ENCODE results near the gene PRKCE.

The PRKCE gene

GRCh38 chr2:46225150-46225625 lies 573.7 kb downstream of the PRKCE start:
- H3K4me3 ChIP-seq (ENCODE audit: low read depth, low read length) = no peak overlapping the region
- DNase-seq (ENCODE audit: low read depth) = no peak

GRCh38 chr2:46225730-46226129 lies 574.3 kb downstream of the PRKCE start:
- no peak for DNase-seq (ENCODE audit: low read depth)
- no peak overlapping the region for H3K4me3 ChIP-seq (ENCODE audit: low read depth, low read length)

GRCh38 chr2:46226620-46227019 lies 575.1 kb downstream of the PRKCE start:
- H3K4me3 ChIP-seq (ENCODE audit: low read depth, low read length) = no peak overlapping the region
- DNase-seq (ENCODE audit: low read depth) = no peak

DNA sequence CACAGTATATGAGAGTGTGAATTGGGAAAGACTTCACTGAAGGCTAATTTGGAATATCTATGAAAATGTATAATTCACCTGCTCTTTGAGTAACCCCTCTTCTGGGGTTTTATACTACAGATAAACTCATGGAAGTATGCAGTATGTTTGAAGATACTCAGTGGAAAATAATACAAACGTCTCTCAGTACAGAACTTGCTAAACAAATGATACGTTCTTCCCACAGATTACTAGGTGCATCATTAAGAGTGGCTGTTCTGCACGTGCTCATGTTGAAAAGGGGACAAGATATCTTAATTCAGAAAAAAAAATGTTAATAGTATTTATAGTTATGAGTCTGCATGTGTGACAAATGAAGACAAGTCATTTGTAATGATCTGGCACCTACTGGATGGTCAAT lies 575.5 kb downstream of the PRKCE start:
- no peak for DNase-seq (ENCODE audit: low read depth)
- no peak overlapping the region for H3K4me3 ChIP-seq (ENCODE audit: low read depth, low read length)

GRCh38 chr2:46227674-46228289 lies 576.3 kb downstream of the PRKCE start:
- DNase-seq (ENCODE audit: low read depth) = no peak
- no peak overlapping the region for H3K4me3 ChIP-seq (ENCODE audit: low read depth, low read length)

DNA sequence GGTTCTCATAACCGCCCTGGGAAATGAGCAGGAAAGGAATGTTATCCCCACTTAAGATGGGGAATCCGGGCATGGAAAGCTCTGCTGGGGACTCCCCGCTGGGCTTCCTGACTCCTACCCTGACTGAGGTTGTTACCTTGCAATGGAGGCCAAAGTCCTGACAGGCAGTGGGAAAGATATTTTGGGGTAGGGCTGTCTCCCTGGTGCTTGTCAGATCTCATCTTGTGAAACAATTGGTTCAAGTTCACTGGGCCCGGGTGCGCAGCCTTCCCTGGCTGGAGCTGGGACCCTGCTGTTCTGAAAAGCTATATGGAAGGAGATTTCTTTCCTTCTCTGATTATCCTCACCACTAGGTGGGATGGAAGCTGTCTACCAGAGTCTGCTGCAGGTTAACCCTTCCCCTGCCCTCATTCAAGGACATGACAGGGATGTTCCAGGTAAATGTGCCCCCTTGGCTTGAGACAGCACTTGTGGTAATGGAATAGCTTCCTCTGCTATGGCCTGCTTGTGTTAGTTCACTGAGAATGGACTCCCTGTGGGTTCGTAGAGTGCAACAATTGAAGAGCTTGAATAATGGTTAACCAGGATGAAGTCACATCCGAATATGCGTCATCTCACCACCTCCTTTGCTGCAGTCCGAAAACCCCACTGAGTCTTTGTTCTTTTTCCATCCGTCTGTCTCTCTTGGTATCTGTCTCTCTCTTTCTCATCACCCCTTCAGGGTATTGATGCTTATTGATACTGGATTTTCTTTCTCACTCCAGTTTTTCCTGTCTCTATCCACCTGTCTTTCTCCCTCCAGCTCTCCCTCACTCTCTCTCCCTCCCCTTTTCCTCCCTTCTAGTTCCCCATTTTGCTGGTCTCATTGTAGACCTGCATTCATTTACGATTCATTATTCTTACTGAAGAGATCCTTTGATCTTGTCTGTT lies 577.9 kb downstream of the PRKCE start:
- H3K4me3 ChIP-seq (ENCODE audit: low read depth, low read length) = no peak overlapping the region
- peak; percentile 35 for DNase-seq (ENCODE audit: low read depth)

DNA sequence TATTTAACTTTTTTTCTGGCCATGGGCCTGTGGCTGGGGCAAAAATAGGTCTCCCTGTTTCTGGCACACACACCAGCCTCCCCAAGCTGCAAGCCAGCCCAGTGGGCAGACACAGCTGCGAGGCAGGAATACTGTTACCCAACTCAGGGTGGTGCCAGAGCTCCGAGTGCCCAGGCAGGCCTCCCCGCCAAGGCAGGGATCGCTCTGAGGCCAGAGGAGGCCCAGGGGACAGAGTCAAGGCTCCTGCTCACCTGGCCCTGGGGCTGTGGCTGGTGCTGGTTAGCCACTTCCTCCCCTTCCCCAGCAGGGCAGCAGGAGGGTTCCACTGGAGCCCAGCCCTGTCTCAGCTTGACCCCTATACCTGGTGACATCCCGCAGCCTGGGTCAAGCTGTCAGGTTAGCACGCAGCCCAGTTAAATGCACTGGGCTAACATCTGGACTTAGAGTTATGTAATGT lies 578.7 kb downstream of the PRKCE start:
- no peak overlapping the region for H3K4me3 ChIP-seq (ENCODE audit: low read depth, low read length)
- no peak for DNase-seq (ENCODE audit: low read depth)

DNA sequence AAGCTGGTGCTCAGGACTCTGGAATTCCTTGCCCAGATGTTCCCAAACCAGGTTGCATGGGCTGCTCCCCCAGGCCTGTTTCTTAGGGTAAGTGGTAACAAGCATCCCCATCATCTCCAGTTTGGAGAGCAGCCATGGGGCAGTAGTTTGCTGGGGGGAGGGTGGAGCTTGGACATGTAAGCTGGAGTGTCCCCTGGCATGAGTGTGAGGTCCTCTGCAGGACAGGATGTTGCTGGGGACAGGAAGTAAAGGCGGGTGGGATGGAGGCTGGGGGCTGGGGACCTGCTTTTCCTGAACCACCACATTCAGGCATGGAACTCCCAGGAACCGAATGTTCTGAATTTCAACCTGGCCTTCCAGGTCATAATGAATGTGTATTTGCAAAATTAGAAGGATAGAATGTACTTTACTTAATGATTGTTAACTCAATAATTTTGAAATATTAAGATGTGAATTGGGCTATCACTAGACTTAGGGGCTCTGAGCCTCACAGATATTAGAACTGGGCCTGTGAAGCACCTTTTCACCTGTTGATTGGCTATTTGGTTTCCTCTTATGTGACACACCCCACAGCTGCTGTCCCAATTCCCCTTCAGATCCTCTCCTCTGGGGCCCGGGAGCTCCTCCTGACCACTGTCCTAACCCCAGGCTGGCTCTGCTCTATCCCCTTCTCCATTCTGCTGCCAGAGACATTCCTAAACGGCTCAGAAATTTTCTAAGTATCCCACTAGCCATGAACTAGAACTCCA lies 579.4 kb downstream of the PRKCE start:
- no peak overlapping the region for H3K4me3 ChIP-seq (ENCODE audit: low read depth, low read length)
- DNase-seq (ENCODE audit: low read depth) = no peak

- no peak for DNase-seq (ENCODE audit: low read depth)
- H3K4me3 ChIP-seq (ENCODE audit: low read depth, low read length) = no peak overlapping the region
These were observed 580.2 kb downstream of the PRKCE start for GRCh38 chr2:46231721-46232120.

DNA sequence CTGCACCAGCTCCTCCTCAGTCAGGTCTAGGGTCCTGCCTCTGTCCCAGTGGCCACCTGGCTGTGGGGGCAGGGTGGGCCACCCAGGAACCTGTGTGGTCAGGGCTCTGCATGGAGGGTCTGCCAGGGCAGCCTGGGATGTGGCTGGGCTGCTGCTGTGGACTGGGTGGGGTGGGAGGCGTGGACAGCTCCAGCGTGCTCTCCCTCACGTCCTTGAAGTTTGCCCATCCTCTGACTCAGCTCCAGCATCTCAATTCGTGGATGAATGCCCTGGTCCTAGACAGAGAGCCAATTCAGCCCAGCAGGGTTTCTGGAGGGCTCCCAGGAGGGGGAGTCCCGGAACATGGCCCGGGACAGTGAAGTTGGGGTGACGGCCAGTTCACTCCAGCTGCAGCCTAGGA lies 581.4 kb downstream of the PRKCE start:
- H3K4me3 ChIP-seq (ENCODE audit: low read depth, low read length) = no peak overlapping the region
- no peak for DNase-seq (ENCODE audit: low read depth)

DNA sequence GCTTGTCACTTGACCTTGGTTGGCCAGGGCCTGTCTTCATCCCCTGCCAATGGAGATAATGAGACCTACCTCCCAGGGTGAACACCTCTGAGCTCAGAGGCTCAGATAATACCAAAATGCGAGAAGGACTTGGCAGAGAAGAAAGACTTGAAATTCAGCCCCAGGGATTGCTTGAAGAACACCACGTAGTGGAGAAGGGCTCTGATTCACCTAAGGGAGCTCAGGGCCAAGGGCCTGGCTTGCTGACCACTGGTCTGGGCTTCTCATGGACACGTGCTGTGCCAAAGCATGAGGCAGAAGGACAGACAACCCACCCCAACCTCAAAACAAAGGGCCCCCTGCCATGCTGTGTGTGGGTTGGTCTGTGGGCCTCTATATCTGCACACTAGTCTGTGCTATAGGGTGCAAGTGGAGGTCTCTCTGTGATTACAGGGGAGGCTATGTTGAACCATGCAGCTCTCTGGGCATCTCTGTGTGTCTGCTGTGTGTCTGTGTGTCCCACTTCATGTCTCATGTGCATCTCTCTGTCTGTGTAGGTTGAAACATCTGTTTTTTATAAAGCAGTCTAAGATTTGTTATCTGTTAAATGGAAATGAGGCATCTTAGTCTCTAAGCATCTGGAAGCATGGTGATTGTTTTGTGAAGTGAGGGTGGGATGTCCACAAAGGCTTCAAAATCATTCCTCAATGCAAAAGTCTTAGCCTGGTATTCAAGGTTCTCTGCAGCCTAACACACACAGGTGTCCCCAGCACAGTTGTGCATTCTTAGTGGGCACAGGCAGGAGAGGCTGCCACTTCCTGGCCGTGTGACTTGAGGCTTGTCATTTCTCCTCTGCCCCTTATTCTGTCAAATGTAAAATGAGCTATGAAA lies 584.8 kb downstream of the PRKCE start:
- DNase-seq (ENCODE audit: low read depth) = no peak

DNA sequence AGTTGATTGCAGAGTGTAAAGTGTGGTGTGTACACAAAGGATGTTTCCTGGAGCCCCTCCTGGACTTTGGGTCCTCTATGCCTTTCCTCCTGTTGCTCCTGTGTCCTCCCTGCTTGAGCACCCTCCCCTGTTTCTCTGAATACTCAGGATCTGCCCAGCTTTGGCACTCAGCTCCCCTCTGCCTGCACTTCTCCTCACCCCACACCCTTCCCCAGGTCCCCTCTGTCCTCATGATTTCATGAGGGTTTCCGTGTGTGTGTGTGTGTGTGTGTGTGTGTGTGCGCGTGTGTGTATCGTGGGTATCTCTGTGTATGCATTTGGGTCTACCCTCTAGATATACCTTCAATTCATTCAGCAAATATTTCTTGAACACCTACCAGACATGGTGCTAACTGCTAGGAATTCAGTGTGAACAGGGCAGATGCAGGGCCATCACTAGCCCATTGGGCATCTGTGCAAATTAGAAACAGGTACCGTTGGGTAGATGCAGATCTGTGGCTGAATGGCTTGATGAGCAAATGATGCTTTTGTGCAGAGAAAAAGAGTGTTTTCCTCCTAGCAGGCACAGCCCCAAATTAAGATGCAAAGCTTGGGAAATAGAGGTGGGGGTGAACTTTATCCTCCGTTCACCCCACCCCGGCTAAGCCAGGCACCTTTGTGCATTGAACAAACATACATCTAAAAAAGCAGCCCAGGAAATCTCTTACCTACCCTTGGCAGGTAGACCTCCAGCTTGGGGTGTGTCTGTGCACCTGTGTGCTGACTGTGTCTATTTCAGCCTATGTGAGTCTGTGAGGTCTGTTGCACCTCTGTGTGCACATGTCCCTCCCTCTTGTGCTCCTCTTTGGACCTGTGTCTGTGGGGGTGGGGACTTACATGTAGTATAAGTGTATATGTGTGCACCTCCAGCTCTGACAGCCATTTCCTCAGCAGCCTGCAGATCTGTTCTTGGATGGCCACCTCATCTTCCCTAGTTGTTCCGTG lies 585.7 kb downstream of the PRKCE start:
- DNase-seq (ENCODE audit: low read depth) = no peak
- no peak overlapping the region for H3K4me3 ChIP-seq (ENCODE audit: low read depth, low read length)

More for the DNA sequence above, 584.8 kb downstream of the PRKCE start:
- no peak overlapping the region for H3K4me3 ChIP-seq (ENCODE audit: low read depth, low read length)
